SIG-M5 treated with dmso at 0.1 percent for 504 hours (cell line): ENCODE results near the gene MAFB.

Experiments
- DNase-seq: peaks from one replicate; lab custom pipeline; 2025; ENCODE audit not compliant: unreplicated experiment; lab: John Stamatoyannopoulos, UW

Gene MAFB

GRCh38 chr20:40635971-40636370 is 53.1 kb downstream of the MAFB start:
- peak; percentile 10 for DNase-seq
